HCT116 (cell line): ENCODE data around the gene SEPHS1. TPM values are rescaled to one million over a fixed set of nuclear protein-coding genes. Genes with fewer than 3 reads are reported as not detected.

ENCODE experiments used
- ATAC-seq: fragments of 200-7000 bp; cut with Tn5 transposase; 2 replicates; pipeline ENCODE4 v1.9.1; 2020; ENCODE audit warnings: mild to moderate bottlenecking, moderate library complexity
- BruUV-seq: library from RNA; stranded (reverse); fragments of 400-500 nt; replicated peaks from 2 replicates; lab custom pipeline; 2021; lab: Mats Ljungman, UMichigan
- CTCF ChIA-PET: fragments of 300-600 bp; sonication (Branson Sonifier 250); formaldehyde crosslinking; loops from one replicate; lab custom pipeline; 2021; ENCODE audit warnings: antibody characterized with exemption; lab: Charles Lee
- POLR2A ChIA-PET: fragments of 300-600, 350-600 bp; sonication (Branson Sonifier 250); formaldehyde crosslinking; loops from one replicate; lab custom pipeline; 2021; ENCODE audit warnings: antibody characterized with exemption; lab: Charles Lee
- RAD21 ChIA-PET, 2 experiments: fragments of 300-600 bp; sonication (Branson Sonifier 250); formaldehyde crosslinking; loops; one replicate each; lab custom pipeline; 2023; ENCODE audit warnings: low total read pairs in 2 of 2; ENCODE audit not compliant: uncharacterized antibody in 2 of 2, unreplicated experiment in 2 of 2, low non-redundant PET in 1 of 2; lab: Charles Lee
- DNase-seq: peaks from one replicate; pipeline ENCODE4 v3.0.0-alpha.2; 2010; ENCODE audit warnings: low read depth, low spot score
- H2AFZ ChIP-seq: fragments of 200-600 bp; shearing (Covaris generic), sonication (generic); 2 replicates; pipeline ENCODE4 v1.6.1; 2017; ENCODE audit warnings: low read depth, mixed run types, mixed read lengths, antibody characterized with exemption, low read length; ENCODE audit not compliant: poor library complexity, severe bottlenecking
- H3K27ac ChIP-seq: 2 replicates; pipeline ENCODE4 v1.5.1; 2012; ENCODE audit warnings: low read depth, low read length
- H3K27me3 ChIP-seq: fragments of 200-600 bp; sonication (generic); 2 replicates; pipeline ENCODE4 v1.6.1; 2016; ENCODE audit warnings: mixed run types, low read length, mixed read lengths; ENCODE audit not compliant: insufficient read depth
- H3K36me3 ChIP-seq, 2 experiments: fragments of 200-500 bp in 1 of 2; fragments of 200-600 bp in 1 of 2; sonication (Bioruptor generic) in 1 of 2; sonication (generic) in 1 of 2; 2 replicates each; pipeline versions ENCODE4 v1.5.1 to v1.6.1; 2014 to 2016; ENCODE audit warnings: low read length in 2 of 2, inconsistent platforms in 1 of 2, mixed read lengths in 1 of 2, mixed run types in 1 of 2; ENCODE audit not compliant: insufficient read depth in 2 of 2, control insufficient read depth in 1 of 2
- H3K4me1 ChIP-seq, 2 experiments: fragments of 200-600 bp in 1 of 2; sonication (generic) in 1 of 2; 2 replicates each; pipeline versions ENCODE4 v1.5.1 to v1.6.1; 2012 to 2017; ENCODE audit warnings: low read length in 2 of 2, inconsistent platforms in 1 of 2, mild to moderate bottlenecking in 1 of 2, mixed read lengths in 1 of 2, mixed run types in 1 of 2, moderate library complexity in 1 of 2; ENCODE audit not compliant: insufficient read depth in 2 of 2, control insufficient read depth in 1 of 2
- H3K4me2 ChIP-seq: fragments of 200-600 bp; sonication (generic); 2 replicates; pipeline ENCODE4 v1.6.1; 2017; ENCODE audit warnings: mixed run types, low read length, mixed read lengths
- H3K4me3 ChIP-seq, 2 experiments: fragments of 200-600 bp in 1 of 2; sonication (generic) in 1 of 2; replicated peaks in 1 of 2; 2 replicates each; pipeline ENCODE4 v1.5.1; 2011 to 2016; ENCODE audit warnings: low read length in 2 of 2, control low read depth in 1 of 2, low read depth in 1 of 2, mild to moderate bottlenecking in 1 of 2, mixed read lengths in 1 of 2, mixed run types in 1 of 2
- H3K79me2 ChIP-seq: fragments of 200-600 bp; sonication (generic); 2 replicates; pipeline ENCODE4 v1.6.1; 2017; ENCODE audit warnings: mild to moderate bottlenecking, mixed run types, low read length, moderate library complexity, mixed read lengths; ENCODE audit not compliant: insufficient read depth
- H3K9ac ChIP-seq: fragments of 200-600 bp; sonication (generic); 2 replicates; pipeline ENCODE4 v1.6.1; 2016; ENCODE audit warnings: low read length, mixed read lengths
- H3K9me2 ChIP-seq: fragments of 200-600 bp; sonication (generic), shearing (Covaris generic); 2 replicates; pipeline ENCODE4 v1.6.1; 2017; ENCODE audit warnings: mixed run types, mild to moderate bottlenecking, moderate library complexity; ENCODE audit not compliant: insufficient read depth
- H3K9me3 ChIP-seq, 2 experiments: fragments of 200-500 bp in 1 of 2; fragments of 200-600 bp in 1 of 2; sonication (Bioruptor generic) in 1 of 2; sonication (generic) in 1 of 2; 2 replicates each; pipeline ENCODE4 v1.6.1; 2014 to 2017; ENCODE audit warnings: low read length in 2 of 2, mixed read lengths in 2 of 2, inconsistent platforms in 1 of 2, low read depth in 1 of 2, mild to moderate bottlenecking in 1 of 2, mixed run types in 1 of 2, moderate library complexity in 1 of 2; ENCODE audit not compliant: control insufficient read depth in 1 of 2, insufficient read depth in 1 of 2
- H4K20me1 ChIP-seq: fragments of 200-600 bp; sonication (generic), shearing (Covaris generic); 2 replicates; pipeline ENCODE4 v1.6.1; 2017; ENCODE audit warnings: mixed run types, mild to moderate bottlenecking, moderate library complexity; ENCODE audit not compliant: insufficient read depth
- ATF3 ChIP-seq: IDR thresholded peaks from 2 replicates; pipeline ENCODE4 v1.6.1; 2012
- CBX3 ChIP-seq: IDR thresholded peaks from 2 replicates; pipeline ENCODE4 v1.6.1; 2012; ENCODE audit warnings: low read depth
- CTCF ChIP-seq, 3 experiments: fragments of 200-600 bp in 1 of 3; sonication (generic) in 1 of 3; IDR thresholded peaks in 2 of 3; conservative IDR thresholded peaks in 1 of 3; 2 replicates each; pipeline ENCODE4 v1.5.1; 2012 to 2017; ENCODE audit warnings: low read depth in 2 of 3, low read length in 2 of 3, antibody characterized with exemption in 1 of 3, borderline replicate concordance in 1 of 3, control low read depth in 1 of 3, mild to moderate bottlenecking in 1 of 3, mixed read lengths in 1 of 3, mixed run types in 1 of 3, moderate library complexity in 1 of 3; ENCODE audit not compliant: insufficient read depth in 1 of 3
- EGR1 ChIP-seq: IDR thresholded peaks from 2 replicates; pipeline ENCODE4 v1.6.1; 2012; ENCODE audit warnings: low read depth
- ELF1 ChIP-seq: IDR thresholded peaks from 2 replicates; pipeline ENCODE4 v1.6.1; 2012; ENCODE audit warnings: low read depth, borderline replicate concordance
- EZH2 ChIP-seq: fragments of 200-600 bp; sonication (generic); IDR thresholded peaks from 2 replicates; pipeline ENCODE4 v1.6.1; 2017; ENCODE audit warnings: antibody characterized with exemption, mixed run types
- EZH2phosphoT487 ChIP-seq: fragments of 200-600 bp; IDR thresholded peaks from 2 replicates; pipeline ENCODE4 v1.6.1; 2018; ENCODE audit warnings: antibody characterized with exemption, borderline replicate concordance
- FOSL1 ChIP-seq: IDR thresholded peaks from 2 replicates; pipeline ENCODE4 v1.6.1; 2012; ENCODE audit warnings: low read depth
- JUND ChIP-seq: IDR thresholded peaks from 2 replicates; pipeline ENCODE4 v1.6.1; 2012
- POLR2AphosphoS5 ChIP-seq: IDR thresholded peaks from 2 replicates; pipeline ENCODE4 v1.6.1; 2011; ENCODE audit warnings: mild to moderate bottlenecking, low read depth, low read length, moderate library complexity
- RAD21 ChIP-seq: IDR thresholded peaks from 2 replicates; pipeline ENCODE4 v1.6.1; 2012; ENCODE audit warnings: low read depth, mild to moderate bottlenecking
- REST ChIP-seq: IDR thresholded peaks from 2 replicates; pipeline ENCODE4 v1.6.1; 2012; ENCODE audit warnings: low read depth
- SIN3A ChIP-seq: IDR thresholded peaks from 2 replicates; pipeline ENCODE4 v1.6.1; 2012; ENCODE audit warnings: low read depth
- TCF7L2 ChIP-seq: IDR thresholded peaks from 2 replicates; pipeline ENCODE4 v1.7.0; 2011; ENCODE audit warnings: borderline replicate concordance, inconsistent platforms; ENCODE audit not compliant: insufficient read depth, insufficient read length; ENCODE audit errors: extremely low read depth
- YY1 ChIP-seq: IDR thresholded peaks from 2 replicates; pipeline ENCODE4 v1.6.1; 2011; ENCODE audit warnings: low read length, low read depth, moderate library complexity, mild to moderate bottlenecking; ENCODE audit not compliant: insufficient replicate concordance; ENCODE audit errors: extremely low read depth
- ZBTB33 ChIP-seq: IDR thresholded peaks from 2 replicates; pipeline ENCODE4 v1.6.1; 2011; ENCODE audit warnings: mild to moderate bottlenecking, low read length, moderate library complexity; ENCODE audit not compliant: insufficient replicate concordance; ENCODE audit errors: extremely low read depth
- ZFX ChIP-seq: fragments of 450-650 bp; IDR thresholded peaks from 2 replicates; pipeline ENCODE4 v1.6.1; 2017
- ZNF274 ChIP-seq: fragments of 200-500 bp; sonication (Bioruptor generic); IDR thresholded peaks from 2 replicates; pipeline ENCODE4 v1.6.1; 2014; ENCODE audit warnings: mild to moderate bottlenecking, low read depth, low read length, inconsistent platforms
- intact Hi-C: fragments of 100-400 bp; cut with micrococcal nuclease; formaldehyde crosslinking; loops from 2 replicates; pipeline ENCODE4 v1.10.0; 2022
- total RNA-seq: library from RNA; stranded (reverse); gene quantifications from one replicate; pipeline ENCODE4 v1.2.1, GENCODE V29; 2021; ENCODE audit not compliant: unreplicated experiment

Gene SEPHS1
- total RNA-seq, 1 experiment from 2014 or later: 51.7 TPM

GRCh38 chr10:13371897-13372470 lies 23.9 kb upstream of the SEPHS1 start:
- Histone ChIP-seq H3K4me3 (no peak overlapping the region), H3K4me2 (peak overlapping the region; percentile 60), H3K27me3 (no peaks in the 10 kb centered on the region), H3K36me3 (no peaks in the 10 kb centered on the region), H3K79me2 (no peaks in the 10 kb centered on the region), H3K27ac (no peak overlapping the region), H4K20me1 (no peaks in the 10 kb centered on the region), H3K9ac (no peak overlapping the region), H3K4me1 (peaks cover 0 to 4% of the 10 kb centered on the region in 2 experiments; a peak in 1 of 4 replicates), H3K9me3 (no peaks in the 10 kb centered on the region), H3K9me2 (no peaks in the 10 kb centered on the region), H2AFZ (peak overlapping the region; percentile 97)
- ChIA-PET CTCF (interaction anchor here (0.5 to 1.7 kb wide), 32 partner anchors 9 to 1743 kb away, joined by 3 to 36 read pairs (median 5); partner anchors contain the start of gene PRPF18), RAD21 (interaction anchor here (0.8 to 1.9 kb wide), 5 partner anchors 11 to 215 kb away, joined by 3 to 13 read pairs (median 5); partner anchors contain the start of gene PRPF18 (in 1 of the 2)), POLR2A (interaction anchor here (0.6 to 1.7 kb wide), 5 partner anchors 10 to 215 kb away, joined by 3 read pairs; partner anchors contain the start of gene PRPF18)
- intact Hi-C loops: loop anchor here (1.0 to 2.0 kb wide), 4 partner anchors 68 to 407 kb away; partner anchors contain the start of gene PRPF18
- no peak for TF ChIP-seq EZH2phosphoT487
- TF ChIP-seq EGR1: no peak
- TF ChIP-seq TCF7L2: no peak
- TF ChIP-seq ZFX: no peak
- TF ChIP-seq CTCF (IDR thresholded peaks at IDR 0.05 in 2 of 3, conservative IDR thresholded peaks at IDR 0.05 in 1 of 3; ENCODE audit: borderline replicate concordance in 1 of 3, insufficient read depth in 1 of 3, low read depth in 2 of 3, low read length in 2 of 3): peak; percentile 91 to 98 (median 95)
- no peak; the same call in 1 of the 2 replicates for TF ChIP-seq FOSL1
- TF ChIP-seq RAD21: peak; percentile 97
- TF ChIP-seq REST: no peak
- no peak for TF ChIP-seq ELF1
- TF ChIP-seq YY1: no peak
- no peak for TF ChIP-seq SIN3A
- TF ChIP-seq EZH2: no peak
- no peak for TF ChIP-seq ZBTB33
- peak; percentile 30; the same call in 1 of the 2 replicates for TF ChIP-seq CBX3
- TF ChIP-seq ZNF274: no peak
- TF ChIP-seq JUND: no peak
- no peak for TF ChIP-seq ATF3
- no peak for TF ChIP-seq POLR2AphosphoS5
- DNase-seq: peak; percentile 81
- peak; percentile 100 for ATAC-seq
- no TSS peak for BruUV-seq
